ENCODE results near the gene ARHGAP28. TPM values are rescaled to one million over a fixed set of nuclear protein-coding genes. Genes with fewer than 3 reads are reported as not detected.

The ARHGAP28 gene
- total RNA-seq, 2 donors from 2014 or later, result 1.8 to 3.5 TPM

- DNase-seq, result no peak
- no peak for ATAC-seq
- intact Hi-C loops (cut with DNase I), result no loop called here
Measured at GRCh38 chr18:6757931-6758330, 28.4 kb downstream of the ARHGAP28 start.

GRCh38 chr18:6759579-6759978 is 30.1 kb downstream of the ARHGAP28 start:
- no peak for ATAC-seq
- DNase-seq, result no peak
- intact Hi-C loops (cut with DNase I), result no loop called here

GRCh38 chr18:6763524-6763923 is 34.0 kb downstream of the ARHGAP28 start:
- ATAC-seq (peak in 1 of 2 donors; percentile 27), DNase-seq (no peak)
- intact Hi-C loops (cut with DNase I), result no loop called here

GRCh38 chr18:6764382-6764781 is 34.9 kb downstream of the ARHGAP28 start:
- no peak for ATAC-seq
- intact Hi-C loops (cut with DNase I), result no loop called here

GRCh38 chr18:6773777-6774176 is 44.3 kb downstream of the ARHGAP28 start:
- ATAC-seq (no peak), DNase-seq (no peak)
- intact Hi-C loops (cut with DNase I), result no loop called here

More at GRCh38 chr18:6764382-6764781, 34.9 kb downstream of the ARHGAP28 start:
- no peak for DNase-seq

- DNase-seq, result no peak
- intact Hi-C loops (cut with DNase I), result no loop called here
- ATAC-seq, result no peak
Measured at GRCh38 chr18:6775237-6775636, 45.7 kb downstream of the ARHGAP28 start.

- ATAC-seq (no peak), DNase-seq (no peak)
- intact Hi-C loops (cut with DNase I), result no loop called here
Measured at GRCh38 chr18:6775702-6776101, 46.2 kb downstream of the ARHGAP28 start.

- no peak for DNase-seq
- peak; percentile 65 to 80 for ATAC-seq
- intact Hi-C loops (cut with DNase I), result no loop called here
Measured at GRCh38 chr18:6776188-6776587, 46.7 kb downstream of the ARHGAP28 start.

GRCh38 chr18:6777509-6777908 is 48.0 kb downstream of the ARHGAP28 start:
- DNase-seq (no peak), ATAC-seq (no peak)
- intact Hi-C loops (cut with DNase I), result no loop called here

GRCh38 chr18:6778459-6779247 is 49.1 kb downstream of the ARHGAP28 start:
- ATAC-seq (no peak), DNase-seq (no peak)
- intact Hi-C loops (cut with DNase I), result no loop called here

GRCh38 chr18:6781142-6781714 is 51.7 kb downstream of the ARHGAP28 start:
- ATAC-seq, result peak; percentile 46 to 54
- intact Hi-C loops (cut with DNase I), result no loop called here
- peak; percentile 28 for DNase-seq

- DNase-seq (no peak), ATAC-seq (peak; percentile 78 to 84)
- intact Hi-C loops (cut with DNase I), result no loop called here
Measured at GRCh38 chr18:6781796-6782195, 52.3 kb downstream of the ARHGAP28 start.

GRCh38 chr18:6782861-6783260 is 53.3 kb downstream of the ARHGAP28 start:
- ATAC-seq (no peak), DNase-seq (no peak)
- intact Hi-C loops (cut with DNase I), result no loop called here

- ATAC-seq (no peak), DNase-seq (no peak)
- intact Hi-C loops (cut with DNase I), result no loop called here
Measured at GRCh38 chr18:6784046-6784445, 54.5 kb downstream of the ARHGAP28 start.

- intact Hi-C loops (cut with DNase I), result no loop called here
- ATAC-seq, result peak in 1 of 2 donors; percentile 35
- DNase-seq, result no peak
Measured at GRCh38 chr18:6785001-6785400, 55.5 kb downstream of the ARHGAP28 start.

GRCh38 chr18:6785411-6785810 is 55.9 kb downstream of the ARHGAP28 start:
- no peak for ATAC-seq
- intact Hi-C loops (cut with DNase I), result no loop called here

GRCh38 chr18:6792391-6792790 is 62.9 kb downstream of the ARHGAP28 start:
- intact Hi-C loops (cut with DNase I), result no loop called here
- no peak for ATAC-seq
- no peak for DNase-seq

More at GRCh38 chr18:6785411-6785810, 55.9 kb downstream of the ARHGAP28 start:
- no peak for DNase-seq

- DNase-seq, result no peak
- intact Hi-C loops (cut with DNase I), result no loop called here
- ATAC-seq, result no peak
Measured at GRCh38 chr18:6793455-6793854, 63.9 kb downstream of the ARHGAP28 start.

- DNase-seq (no peak), ATAC-seq (no peak)
- intact Hi-C loops (cut with DNase I), result no loop called here
Measured at GRCh38 chr18:6793986-6794385, 64.5 kb downstream of the ARHGAP28 start.

- no peak for ATAC-seq
- intact Hi-C loops (cut with DNase I), result no loop called here
- DNase-seq, result no peak
Measured at GRCh38 chr18:6795307-6795706, 65.8 kb downstream of the ARHGAP28 start.

- DNase-seq, result no peak
- intact Hi-C loops (cut with DNase I), result no loop called here
- ATAC-seq, result no peak
Measured at GRCh38 chr18:6796511-6796910, 67.0 kb downstream of the ARHGAP28 start.

All from left cardiac atrium (tissue), 4 donors.